Fibroblast of pulmonary artery (primary cell): ENCODE measurements around the gene DCANP1.

Experiments
- DNase-seq: peaks from one replicate; pipeline ENCODE4 v3.0.0-alpha.2; 2010; ENCODE audit warnings: low read depth
- H3K4me3 ChIP-seq: replicated peaks from 2 replicates; pipeline ENCODE4 v1.5.1; 2011; ENCODE audit warnings: low read depth, mild to moderate bottlenecking, control low read depth, low read length, moderate library complexity
- CTCF ChIP-seq: IDR thresholded peaks from 2 replicates; pipeline ENCODE4 v1.5.1; 2011; ENCODE audit warnings: mild to moderate bottlenecking, control low read depth, low read length, inconsistent platforms; ENCODE audit errors: missing control alignments

DCANP1 gene

GRCh38 chr5:135471726-135472125, 24.6 kb upstream of the DCANP1 start:
- TF ChIP-seq CTCF: no peak
- H3K4me3 ChIP-seq: no peak overlapping the region
- no peak for DNase-seq

GRCh38 chr5:135469911-135470310, 22.8 kb upstream of the DCANP1 start:
- TF ChIP-seq CTCF: no peak
- DNase-seq: no peak
- no peak overlapping the region for H3K4me3 ChIP-seq

GRCh38 chr5:135468541-135468940, 21.4 kb upstream of the DCANP1 start:
- no peak for DNase-seq
- no peak for TF ChIP-seq CTCF
- no peak overlapping the region for H3K4me3 ChIP-seq

GRCh38 chr5:135467871-135468485, 20.8 kb upstream of the DCANP1 start:
- H3K4me3 ChIP-seq: no peak overlapping the region
- no peak for DNase-seq
- TF ChIP-seq CTCF: no peak

- TF ChIP-seq CTCF: no peak
- H3K4me3 ChIP-seq: no peak overlapping the region
- DNase-seq: no peak
These were observed 20.0 kb upstream of the DCANP1 start for GRCh38 chr5:135467051-135467625.

- DNase-seq: peak; percentile 71
- TF ChIP-seq CTCF: peak; percentile 84
- peak overlapping the region; percentile 12 for H3K4me3 ChIP-seq
These were observed 19.3 kb upstream of the DCANP1 start for GRCh38 chr5:135466178-135467050.
